Stimulated activated CD8-positive, alpha-beta memory T cell treated with anti-CD3 and anti-CD28 coated beads, Interleukin-4, amount 100 ng/mL, for 24 hours (primary cell): ENCODE data around the gene MICAL2.

ENCODE experiments used
- DNase-seq: peaks from one replicate; pipeline ENCODE4 v3.0.0-alpha.2; 2020; ENCODE audit warnings: low read depth

The MICAL2 gene

DNA sequence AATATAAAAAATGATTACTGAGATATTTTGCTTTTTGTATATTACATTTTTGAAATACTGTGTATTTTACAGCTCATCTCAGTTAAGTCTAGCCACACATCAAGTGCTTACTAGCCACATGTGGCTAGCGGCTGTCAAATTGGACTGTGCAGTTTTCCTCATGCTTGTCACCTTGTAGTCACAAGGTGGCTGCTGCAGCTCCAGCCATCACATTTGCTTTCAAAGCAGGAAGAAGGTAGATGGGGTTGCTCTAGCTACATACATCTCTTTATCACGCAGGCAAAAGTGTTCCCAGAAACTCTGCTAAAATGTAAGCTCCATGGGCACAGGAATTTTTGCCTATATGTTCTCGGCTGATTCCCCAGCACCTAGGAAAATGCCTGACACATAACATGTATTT is 61.5 kb downstream of the MICAL2 start:
- DNase-seq: no peak

DNA sequence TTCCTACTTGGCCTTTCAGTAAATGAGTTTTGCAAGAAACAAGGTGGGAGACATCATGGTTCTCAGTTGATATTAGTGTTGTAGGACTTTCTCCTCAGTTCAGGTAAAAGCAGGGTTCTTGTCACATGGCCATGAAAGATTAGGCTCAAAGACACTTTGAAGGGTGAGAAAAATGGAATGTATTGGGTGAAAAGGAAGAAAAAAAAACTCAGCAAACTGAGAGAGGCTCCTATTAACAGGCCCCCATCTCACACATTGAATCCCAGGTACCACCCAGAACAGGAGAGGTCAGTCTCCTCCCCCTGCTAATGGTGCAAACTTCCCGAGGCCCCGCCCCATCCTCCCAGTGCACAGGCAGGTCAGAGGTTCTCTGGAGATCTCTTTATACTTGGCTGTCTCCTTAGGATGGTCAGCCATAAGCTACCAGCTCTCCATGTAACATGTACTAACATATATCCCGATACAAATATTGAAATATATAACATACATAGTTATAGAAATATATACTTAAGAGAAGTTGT is 62.2 kb downstream of the MICAL2 start:
- no peak for DNase-seq

DNA sequence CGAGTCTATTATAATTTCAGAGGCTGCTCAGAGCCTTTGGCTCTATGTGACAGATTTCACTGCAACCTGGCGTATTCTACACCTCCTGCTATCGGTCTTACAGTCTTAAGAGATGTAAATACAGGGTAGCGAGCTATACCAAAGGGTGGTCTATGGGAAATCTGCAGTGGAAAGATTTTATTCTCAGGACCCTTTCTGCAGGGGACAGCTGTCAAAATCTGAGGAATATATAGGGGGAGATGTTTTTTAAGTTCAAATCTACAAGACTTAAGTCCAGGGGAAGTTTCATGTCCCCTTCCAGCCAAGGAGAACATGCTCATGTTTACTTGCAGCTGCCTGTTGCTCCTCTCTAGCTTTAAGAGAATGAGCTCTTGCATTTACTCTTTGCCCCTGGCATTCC is 62.7 kb downstream of the MICAL2 start:
- no peak for DNase-seq

DNA sequence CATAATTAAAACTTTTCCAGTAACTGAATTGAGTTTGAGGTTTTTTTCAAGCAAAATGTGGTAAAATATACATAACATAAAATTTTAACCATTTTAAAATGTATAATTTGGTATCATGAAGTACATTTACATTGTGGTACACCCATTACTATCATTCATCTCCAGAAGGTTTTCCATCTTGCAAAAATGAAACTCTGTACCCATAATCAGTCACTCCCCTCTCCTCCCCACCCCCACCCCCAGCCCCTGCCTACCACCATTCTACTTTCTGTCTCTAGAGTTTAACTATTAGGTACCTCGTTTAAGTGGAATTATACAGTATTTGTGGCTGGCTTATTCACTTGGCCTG is 63.7 kb downstream of the MICAL2 start:
- DNase-seq: no peak

DNA sequence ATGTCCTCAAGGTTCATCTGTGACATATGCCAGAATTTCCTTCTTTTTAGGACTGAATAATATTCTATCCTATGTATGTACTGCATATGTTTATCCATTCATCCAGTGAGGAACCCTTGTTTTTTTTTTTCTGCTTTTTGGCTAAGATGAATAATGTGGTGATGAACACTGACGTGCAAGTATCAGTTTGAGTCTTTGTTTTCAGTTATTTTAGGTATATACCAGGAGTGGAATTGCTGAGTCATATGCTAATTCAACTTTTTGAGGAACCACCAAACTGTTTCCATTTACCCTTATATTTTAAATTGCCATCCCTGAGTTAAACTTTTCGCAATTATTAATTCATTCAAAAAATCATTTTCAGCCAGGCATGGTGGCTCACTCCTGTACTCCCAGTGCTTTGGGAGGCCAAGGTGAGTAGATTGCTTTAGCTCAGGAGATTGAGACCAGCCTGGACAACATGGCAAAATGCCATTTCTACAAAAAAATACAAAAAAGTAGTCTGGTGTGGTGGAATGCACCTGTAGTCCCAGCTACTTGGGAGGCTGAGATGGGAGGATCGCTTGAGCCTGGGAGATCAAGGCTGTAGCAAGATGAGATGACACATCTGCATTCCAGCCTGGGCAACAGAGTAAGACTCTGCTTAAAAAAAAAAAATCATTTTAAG is 64.2 kb downstream of the MICAL2 start:
- no peak for DNase-seq

DNA sequence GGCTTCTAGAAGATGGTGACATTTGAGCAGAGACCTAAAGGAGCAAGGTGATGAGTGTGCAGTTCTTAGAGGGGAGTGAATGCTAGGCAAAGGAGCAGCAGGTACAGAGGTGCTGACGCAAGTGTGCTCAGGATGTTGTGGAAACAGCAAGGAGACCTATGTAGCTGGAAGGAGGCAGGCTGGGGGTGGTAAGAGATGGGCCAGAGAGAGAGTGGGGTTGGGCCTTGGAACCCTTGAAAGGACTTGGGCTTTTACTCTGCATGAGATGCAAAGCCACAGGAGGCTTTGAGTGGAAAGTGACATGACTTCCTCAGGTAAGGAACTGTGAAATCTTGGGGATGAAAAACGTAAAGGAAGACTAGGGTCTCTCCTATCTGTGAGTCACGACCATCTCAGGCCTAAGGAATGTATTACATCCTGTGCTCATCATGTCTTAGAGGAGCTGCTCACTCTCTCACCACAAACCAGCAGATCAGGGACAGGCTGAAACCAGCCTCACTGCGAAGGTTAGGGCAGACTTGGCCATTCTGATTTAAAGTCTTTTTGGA is 65.4 kb downstream of the MICAL2 start:
- no peak for DNase-seq

DNA sequence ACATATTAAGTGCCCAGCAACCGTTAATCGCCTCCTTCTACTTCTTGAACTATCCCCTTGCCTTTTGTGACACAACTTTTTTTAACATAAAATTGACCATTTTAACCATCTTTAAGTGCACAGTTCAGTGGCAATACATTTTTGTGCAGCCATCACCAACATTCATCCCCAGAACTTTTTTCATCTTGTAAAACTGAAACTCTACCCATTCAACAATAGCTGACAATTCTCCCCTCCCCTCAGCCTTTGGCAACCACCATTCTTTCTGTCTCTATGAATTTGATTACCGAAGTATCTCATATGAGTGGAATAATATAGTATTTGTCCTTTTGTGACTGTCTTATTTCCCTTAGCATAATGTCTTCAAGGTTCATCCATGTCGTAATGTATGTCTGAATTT is 66.0 kb downstream of the MICAL2 start:
- no peak for DNase-seq

DNA sequence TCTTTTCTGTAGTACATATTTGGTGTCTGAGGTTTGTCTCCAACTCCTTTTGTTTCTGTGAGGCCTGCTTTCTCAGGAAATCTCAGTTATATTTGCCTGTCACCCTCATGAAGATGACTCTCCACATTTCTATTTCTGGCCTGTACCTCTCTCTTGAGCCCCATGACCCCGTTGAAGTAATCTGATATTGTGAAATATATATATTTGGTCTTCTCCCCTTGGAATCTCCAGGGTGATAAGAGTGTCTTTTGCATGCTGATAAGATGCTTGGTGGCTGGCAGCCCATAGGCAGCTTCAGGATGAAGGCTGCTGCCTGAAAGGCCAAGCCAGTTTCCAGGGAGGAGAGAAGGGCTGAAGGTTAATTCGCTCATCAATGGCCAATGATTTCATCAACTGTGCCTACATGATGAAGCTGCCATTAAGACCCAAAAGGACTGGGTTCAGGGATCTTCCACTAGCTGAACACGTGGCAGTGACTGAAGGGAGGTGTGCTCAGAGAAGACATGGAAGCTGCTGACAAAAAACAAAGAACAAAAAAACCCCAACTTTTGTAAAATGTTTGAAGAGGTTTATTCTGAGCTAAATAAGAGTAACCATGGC is 67.4 kb downstream of the MICAL2 start:
- DNase-seq: no peak

DNA sequence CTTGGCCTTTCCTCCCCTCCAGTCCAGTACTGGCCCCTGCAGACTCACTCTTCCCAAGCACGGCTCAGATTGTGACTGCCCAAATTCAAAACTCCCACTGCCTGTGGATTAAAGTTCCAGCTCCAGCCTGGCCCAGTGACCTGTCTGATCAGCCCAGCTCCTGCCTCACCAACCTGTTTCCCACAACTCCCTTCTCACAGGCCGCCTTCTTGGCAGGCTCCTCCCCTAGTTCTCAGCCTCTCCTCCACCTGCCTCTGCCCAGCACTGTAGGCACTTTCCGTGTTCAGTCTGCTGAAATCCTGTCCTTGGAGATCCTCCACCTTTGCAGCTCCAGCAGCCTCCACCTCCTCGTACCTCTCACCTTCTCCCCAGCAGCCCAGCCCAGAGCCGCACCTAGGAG is 68.6 kb downstream of the MICAL2 start:
- no peak for DNase-seq

DNA sequence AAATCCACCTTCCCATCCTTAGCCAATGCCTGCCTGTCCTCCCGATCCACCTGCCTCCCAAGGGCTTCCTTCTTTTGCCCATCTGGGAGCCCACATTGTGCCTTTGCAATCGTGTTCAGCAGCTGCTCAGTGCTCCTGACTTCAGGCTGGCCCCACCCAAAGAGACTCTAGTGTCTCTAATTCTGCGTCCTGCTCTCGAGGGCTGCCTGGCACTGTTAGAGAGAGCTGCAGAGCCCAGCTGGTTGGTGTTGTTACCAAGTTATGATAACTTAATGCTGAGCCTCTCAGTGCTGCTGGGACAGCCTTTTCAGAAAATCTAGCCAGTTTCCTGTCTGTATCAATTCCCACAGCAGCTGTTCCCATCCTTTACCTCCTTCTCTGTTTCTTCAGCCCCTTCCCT is 69.1 kb downstream of the MICAL2 start:
- no peak for DNase-seq

DNA sequence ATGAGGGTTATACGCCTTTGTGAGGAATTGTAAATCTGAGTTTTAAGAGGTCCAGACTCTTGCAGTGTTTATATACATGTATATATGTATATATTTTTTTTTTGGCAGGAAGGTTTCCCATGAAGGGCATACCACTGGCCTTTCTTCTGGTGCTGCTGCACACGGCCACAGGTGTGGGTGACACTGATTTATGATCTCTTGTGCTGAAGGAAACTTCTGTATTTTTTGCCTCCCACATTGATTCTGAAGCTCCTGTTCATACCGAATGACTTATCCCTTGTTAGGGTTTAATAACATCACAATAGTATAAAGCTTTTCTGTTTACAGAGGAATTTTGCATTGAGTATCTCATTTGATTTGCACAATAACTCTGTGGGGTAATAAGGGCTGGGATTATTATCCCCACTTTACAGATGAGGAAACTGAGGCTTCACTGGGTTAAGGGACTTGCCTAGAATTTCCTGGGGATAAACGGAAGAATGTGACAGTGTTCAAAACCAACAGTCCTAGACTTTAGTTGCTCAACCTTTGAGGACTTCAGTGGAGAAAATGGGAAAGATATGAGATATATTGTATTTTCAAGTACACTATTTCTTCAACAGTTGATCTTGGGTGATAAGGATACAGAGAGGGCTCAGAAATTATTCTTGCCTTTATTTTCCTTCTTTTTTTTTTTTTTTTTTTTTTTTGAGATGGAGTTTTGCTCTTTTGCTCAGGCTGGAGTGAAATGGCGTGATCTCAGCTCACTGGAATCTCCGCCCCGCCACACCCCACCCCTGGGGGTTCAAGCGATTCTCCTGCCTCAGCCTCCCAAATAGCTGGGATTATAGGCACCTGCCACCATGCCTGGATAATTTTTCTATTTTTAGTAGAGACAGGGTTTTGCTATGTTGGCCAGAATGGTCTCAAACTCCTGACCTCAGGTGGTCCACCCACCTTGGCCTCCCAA is 70.1 kb downstream of the MICAL2 start:
- no peak for DNase-seq

DNA sequence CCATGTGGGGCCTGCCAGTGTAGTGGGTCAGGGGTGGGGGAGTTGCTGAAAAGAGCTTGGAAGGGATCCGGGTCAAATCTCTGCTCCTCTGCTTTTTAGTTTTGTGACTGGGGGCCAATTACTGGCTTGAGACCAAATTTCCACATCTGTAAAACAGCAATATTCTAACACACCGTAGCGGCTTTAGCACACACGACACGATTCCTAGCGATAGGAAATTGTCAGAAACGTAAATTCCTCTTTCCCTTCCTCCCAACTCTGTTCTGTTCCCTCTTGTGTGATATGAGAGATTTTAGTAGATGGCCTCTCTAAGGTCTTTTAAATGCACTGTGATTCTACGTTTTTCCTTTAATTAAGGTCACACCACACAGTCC is 71.9 kb downstream of the MICAL2 start:
- no peak for DNase-seq

DNA sequence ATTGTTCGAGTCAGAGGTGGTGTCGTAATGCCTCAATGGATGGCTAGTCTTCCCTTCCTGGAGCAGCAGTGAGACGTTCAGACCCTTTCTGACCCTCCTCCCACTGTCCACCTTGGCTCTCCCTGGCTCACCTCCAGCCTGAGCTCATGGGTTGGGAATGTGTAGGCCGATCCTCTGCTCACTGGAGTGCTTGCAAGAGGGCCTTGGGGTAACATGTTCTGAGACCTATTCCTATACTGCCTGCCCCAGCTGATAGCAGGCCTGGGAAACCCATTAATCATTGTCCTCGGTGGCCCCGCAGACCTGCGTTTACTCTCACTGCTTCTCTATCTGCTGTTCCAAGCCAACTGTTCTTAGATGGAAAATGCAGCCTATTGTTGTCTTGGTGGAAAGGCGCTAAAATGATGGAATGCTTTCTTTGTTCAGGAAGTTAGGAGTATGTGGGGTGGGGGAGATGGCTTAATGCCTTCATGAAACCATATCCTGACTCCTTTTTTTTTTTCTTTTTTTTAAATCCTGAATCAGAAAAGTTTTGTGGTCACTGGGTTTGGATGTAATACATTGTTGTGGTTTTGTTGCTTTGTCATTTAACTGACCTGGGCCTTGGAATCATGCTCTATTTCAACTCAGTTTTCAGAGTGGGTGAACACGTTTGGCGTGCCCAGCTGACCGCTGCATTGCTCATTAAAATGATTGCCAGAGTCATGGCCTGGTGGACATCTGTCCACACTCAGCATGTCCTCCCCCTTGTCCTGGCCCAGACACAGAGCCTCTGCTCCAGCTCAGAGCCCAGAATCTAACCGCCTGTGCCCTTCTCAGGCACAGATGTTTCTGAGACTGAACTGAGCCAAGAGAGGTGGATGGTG is 72.5 kb downstream of the MICAL2 start:
- no peak for DNase-seq

DNA sequence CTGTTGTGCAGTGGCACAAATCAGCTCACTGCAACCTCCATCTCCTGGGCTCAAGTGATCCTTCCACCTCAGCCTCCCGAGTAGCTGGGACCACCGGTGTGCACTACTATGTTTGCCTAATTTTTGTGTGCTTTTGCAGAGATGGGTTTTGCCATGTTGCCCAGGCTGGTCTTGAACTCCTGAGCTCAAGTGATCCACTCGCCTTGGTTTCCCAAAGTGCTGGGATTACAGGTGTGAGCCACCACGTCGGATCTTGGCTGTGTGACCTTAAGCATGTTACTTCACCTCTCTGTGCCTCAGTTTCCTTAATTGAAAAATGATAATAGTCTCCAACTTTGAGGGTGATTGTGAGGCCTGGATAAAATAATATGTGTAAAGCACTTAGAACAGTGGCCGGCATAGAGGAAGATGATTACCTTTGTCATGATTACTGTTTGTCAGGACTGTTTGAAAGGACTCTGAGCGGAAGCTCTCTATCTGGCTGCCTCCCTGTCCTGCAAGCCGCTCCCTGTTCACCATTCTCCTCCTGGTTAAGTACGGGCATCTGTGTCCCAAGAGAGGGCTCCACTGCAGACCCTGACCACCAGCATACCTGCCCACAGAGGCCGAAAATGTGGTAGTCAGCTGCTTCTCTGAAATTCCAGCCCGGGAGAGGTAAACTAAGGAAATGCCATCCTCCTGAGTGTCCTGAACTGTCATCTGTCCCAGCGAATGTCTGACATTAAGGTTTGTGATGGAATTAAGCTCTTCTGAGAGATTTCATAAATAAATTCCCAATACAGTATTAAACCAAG is 73.6 kb downstream of the MICAL2 start:
- no peak for DNase-seq

DNA sequence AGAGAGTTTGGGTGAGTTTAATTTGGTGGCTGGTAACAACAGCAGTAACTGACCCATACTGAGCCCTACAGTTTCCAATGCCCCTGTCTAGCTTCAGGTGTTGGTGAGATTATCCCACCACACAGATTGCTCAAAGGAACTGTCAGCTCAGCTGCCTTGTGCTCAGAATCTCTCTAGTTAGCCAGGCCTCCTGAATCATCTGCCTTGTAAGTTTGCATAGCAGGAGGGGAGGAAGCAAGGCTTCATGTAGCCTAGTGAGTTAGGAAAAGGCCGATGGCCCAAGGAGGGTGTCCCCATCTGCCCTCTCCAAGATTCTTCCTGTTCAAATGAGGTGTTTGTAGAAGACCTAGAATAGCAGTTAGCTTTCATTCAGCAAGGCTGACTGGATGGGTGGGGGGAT is 74.3 kb downstream of the MICAL2 start:
- no peak for DNase-seq

DNA sequence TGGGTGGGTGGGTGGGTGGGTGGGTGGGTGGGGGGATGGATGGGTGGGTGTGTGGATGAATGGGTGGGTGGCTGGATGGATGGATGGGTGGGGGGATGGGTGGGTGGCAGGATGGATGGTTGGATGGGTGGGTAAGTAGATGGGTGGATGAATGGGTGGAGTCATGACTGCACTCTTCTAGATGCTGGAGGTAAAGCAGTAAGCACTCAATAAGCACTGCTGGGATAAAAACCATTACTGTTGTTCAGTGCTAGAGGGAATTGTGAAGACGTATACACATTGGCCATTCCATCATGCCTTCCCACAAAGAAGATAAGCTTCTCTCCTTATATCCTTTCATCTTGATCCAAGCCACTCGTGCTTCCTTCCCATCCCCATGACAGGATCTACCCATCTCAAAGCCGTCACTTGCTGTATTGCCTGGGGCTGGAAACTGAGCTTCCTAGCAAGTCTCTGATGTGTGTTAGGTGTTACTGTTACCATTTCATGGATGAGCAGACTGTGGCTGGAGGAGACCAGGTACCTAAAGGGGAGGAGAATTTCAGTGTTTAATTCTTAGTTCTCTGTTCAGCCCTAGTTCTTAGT is 74.8 kb downstream of the MICAL2 start:
- DNase-seq: no peak

DNA sequence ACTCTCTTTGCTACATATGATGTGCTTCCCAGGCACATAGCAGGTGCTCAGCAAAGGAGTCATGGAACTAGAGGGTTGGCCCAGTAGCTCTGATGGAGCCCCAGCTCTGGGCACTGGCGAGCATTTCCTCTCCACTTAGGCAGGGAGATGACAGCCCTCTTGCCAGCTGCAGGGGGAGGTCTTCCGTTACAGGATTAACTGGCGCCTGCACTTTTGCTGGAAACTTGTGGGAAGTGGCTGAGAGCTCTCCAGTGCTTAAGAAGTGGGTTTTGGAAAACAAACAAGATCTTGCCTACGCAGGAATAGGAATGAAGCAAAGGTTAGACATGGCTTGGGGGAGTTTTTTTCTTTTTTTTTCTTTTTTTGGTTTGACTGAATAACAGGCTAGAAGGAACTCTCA is 75.5 kb downstream of the MICAL2 start:
- no peak for DNase-seq

DNA sequence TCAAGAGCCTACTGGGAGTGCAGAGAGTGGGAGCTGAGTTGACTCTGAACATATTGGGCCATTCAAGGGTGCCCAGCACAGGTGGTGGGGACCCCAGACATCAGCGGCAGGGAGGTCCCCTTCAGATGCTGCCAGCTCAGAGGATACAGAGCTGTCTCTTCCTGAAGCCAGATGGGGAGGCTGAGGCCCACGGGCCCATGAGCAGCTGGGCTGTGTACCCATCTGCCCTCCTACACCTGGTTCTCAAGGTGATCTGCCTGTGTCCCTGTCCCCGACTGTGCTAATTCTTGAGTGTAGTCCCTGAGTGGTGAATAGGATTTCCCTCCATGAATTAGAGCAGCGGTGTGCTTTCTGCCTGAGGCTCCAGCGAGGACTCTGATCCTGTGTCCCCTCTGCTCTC is 76.3 kb downstream of the MICAL2 start:
- DNase-seq: no peak

DNA sequence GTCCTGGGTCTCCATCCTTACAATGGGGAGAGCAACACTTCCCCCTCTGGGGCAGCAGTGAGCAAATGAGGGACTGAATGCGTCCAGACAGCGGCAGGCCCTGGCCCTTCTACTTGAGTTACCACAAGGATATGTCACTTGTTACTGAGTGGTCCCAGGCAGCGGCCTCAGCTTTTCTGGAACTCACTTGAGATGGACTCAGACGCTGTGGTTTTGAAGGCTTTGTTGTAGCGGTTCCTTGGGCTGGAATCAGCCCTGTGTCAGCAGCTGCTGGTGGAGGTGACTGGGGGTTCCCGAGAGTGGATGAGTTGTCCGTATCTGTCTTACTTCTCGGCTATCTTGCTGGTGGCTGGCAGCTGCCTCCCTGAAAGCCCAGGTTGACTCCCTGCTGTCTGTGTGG is 77.0 kb downstream of the MICAL2 start:
- DNase-seq: no peak

DNA sequence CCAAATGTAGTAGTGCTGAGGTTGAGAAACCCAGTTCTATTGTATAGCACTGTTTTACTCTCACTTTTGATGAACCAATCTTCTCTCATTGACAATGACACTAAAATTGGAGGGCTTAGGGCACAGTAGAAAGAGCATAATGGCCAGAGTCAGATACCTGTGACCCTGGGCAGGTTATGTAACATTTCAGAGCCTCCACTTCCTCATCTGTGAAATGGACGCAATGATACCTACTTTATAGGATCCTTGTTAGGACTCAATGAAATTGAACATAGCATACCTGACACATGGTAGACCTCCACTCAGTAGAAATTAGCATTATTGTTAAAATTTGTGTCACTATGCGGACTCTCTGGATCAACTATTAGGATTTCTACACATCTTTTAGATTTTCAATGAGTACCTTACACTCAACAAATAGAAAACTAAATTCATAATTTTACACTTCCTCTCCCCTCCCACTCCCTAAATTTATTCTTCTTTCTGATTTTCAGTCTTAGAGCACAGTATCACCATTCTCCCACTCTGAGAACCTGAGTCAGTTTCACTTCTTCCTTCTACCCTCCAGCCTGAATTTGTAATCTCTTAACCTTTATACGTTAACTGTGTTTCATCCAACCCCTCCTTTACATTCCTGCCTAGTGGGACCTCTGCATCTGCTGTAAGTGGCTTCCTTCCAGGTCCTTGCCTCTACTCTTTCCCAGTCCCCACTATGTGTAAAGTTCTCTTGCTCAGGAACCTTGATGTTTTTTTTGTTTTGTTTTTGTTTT is 78.3 kb downstream of the MICAL2 start:
- no peak for DNase-seq
